ENCODE data around the gene SPNS2. TPM values are rescaled to one million over a fixed set of nuclear protein-coding genes. Genes with fewer than 3 reads are reported as not detected.

Gene SPNS2
- total RNA-seq, 4 donors from 2014 or later = 5.4 to 49.8 (median 23.4) TPM

DNA sequence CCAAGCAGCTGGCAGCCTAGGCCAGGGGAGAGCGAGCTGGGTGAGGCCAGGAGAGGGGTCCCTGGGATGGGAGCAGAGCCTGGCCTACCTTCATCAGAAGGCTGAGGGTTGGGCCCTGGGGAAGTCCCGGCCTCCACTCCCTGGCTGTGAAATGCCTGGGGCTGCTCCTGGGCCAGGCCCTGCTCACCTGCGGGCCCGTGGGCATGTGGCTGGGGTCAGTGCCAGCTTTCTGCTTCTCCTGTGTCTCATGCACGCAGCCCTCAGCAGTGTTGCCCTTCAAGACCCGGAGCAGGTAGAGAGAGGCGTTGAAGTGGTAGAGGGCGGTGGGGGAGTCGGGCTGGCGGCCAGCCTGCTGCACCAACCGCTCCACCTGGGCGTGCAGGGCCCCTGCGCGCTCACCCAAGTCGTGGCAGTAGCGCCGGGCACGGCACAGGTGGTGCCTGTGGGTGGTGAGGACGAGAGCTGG, 44.1 kb downstream of the SPNS2 start:
- Histone ChIP-seq H3K4me3 (no peak overlapping the region), H3K9me3 (no peaks in the 10 kb centered on the region), H3K27me3 (no peaks in the 10 kb centered on the region), H3K27ac (no peak overlapping the region), H3K36me3 (peaks cover 5 to 100% (median 36%) of the 10 kb centered on the region in 3 donors), H3K4me1 (peaks cover 0 to 20% (median 2%) of the 10 kb centered on the region in 4 donors)
- TF ChIP-seq, protein P1, sequence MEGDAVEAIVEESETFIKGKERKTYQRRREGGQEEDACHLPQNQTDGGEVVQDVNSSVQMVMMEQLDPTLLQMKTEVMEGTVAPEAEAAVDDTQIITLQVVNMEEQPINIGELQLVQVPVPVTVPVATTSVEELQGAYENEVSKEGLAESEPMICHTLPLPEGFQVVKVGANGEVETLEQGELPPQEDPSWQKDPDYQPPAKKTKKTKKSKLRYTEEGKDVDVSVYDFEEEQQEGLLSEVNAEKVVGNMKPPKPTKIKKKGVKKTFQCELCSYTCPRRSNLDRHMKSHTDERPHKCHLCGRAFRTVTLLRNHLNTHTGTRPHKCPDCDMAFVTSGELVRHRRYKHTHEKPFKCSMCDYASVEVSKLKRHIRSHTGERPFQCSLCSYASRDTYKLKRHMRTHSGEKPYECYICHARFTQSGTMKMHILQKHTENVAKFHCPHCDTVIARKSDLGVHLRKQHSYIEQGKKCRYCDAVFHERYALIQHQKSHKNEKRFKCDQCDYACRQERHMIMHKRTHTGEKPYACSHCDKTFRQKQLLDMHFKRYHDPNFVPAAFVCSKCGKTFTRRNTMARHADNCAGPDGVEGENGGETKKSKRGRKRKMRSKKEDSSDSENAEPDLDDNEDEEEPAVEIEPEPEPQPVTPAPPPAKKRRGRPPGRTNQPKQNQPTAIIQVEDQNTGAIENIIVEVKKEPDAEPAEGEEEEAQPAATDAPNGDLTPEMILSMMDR (IDR thresholded peaks at IDR 0.05) = no peak
- TF ChIP-seq EP300 (IDR thresholded peaks at IDR 0.05) (no peak), POLR2A (IDR thresholded peaks at IDR 0.05) (no peak)
- 93% methylated on average over 19 of the region's 19 CpGs for WGBS, 2 donors
- no peak for DNase-seq (ENCODE audit: low spot score in 2 of 2)

DNA sequence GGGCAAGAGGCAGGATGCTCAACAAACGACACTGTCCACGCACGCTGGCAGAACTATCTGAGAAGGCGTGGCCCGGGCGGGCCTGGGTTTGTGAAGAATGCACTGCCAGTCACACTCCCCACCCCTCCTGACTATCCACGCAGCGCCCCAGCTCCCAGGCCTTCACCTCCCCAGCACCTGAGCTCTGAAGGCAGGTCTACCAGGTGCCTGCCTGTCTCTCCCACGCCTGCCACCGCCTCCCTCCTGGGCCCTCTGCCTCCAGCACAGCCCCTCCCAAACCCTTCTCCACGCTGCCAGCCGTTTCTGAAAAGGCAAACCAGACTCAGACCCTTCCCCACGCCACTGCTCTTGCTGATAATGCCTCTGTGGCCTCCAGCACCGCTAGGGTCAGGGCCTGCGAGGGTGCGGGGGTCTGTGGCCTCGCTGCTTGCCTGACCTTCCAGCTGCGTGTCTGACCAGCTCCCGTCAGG, 44.9 kb downstream of the SPNS2 start:
- no peaks in the 10 kb centered on the region for H3K27me3 ChIP-seq
- no peak for TF ChIP-seq POLR2A (IDR thresholded peaks at IDR 0.05)
- TF ChIP-seq EP300 (IDR thresholded peaks at IDR 0.05) = no peak
- TF ChIP-seq, protein P1 (IDR thresholded peaks at IDR 0.05) = no peak
- DNase-seq (ENCODE audit: low spot score in 2 of 2) = no peak
- no peak overlapping the region for H3K4me3 ChIP-seq
- no peak overlapping the region for H3K27ac ChIP-seq
- H3K9me3 ChIP-seq = no peaks in the 10 kb centered on the region
- WGBS, 2 donors = 70% methylated on average over 16 to 19 of the region's 19 CpGs
- H3K36me3 ChIP-seq = peaks cover 5 to 100% (median 44%) of the 10 kb centered on the region in 3 donors
- peaks cover 0 to 11% (median 0%) of the 10 kb centered on the region in 4 donors for H3K4me1 ChIP-seq

DNA sequence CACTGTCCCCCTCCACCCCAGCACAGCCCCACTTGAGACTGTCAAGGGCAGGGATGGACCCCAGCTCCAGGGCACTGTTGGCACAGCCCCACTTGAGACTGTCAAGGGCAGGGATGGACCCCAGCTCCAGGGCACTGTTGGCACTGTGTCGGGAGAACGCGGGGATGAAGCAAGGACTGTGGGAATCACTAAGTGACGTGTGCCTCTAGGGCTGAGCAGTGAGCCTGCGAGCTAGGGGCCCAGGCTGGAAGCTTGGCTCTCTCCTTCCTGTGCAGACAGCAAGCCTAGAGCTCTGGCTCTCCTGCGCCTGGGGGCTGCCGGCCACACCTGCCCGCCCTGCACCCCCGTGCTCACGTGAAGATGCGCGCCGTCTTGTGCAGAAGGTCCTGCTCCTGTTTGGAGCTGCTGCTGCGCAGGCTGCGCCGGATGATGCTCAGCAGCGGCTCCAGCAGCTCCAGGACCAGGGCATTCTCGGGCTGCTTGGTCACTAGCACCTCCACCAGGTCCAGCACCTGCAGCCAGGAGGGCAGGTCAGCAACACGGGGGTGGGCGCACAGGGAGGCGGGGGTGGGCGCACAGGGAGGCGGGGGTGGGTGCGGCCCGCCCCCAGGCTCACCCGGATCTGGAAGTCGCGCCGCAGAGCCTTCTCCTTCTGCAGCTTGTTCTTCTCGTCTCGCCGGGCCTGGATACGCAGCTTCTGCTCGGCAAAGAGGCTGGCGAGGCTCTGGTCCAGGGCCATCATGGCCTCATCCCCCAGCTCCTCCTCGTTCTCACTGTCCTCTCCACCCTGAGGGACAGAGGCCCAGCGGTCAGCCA, 45.7 kb downstream of the SPNS2 start:
- Histone ChIP-seq H3K4me3 (no peak overlapping the region), H3K27ac (no peak overlapping the region), H3K27me3 (no peaks in the 10 kb centered on the region), H3K9me3 (no peaks in the 10 kb centered on the region), H3K4me1 (peaks cover 0 to 6% (median 0%) of the 10 kb centered on the region in 4 donors), H3K36me3 (peaks cover 5 to 100% (median 50%) of the 10 kb centered on the region in 3 donors)
- TF ChIP-seq EP300 (IDR thresholded peaks at IDR 0.05) = no peak
- TF ChIP-seq, protein P1 (IDR thresholded peaks at IDR 0.05) = no peak
- no peak for TF ChIP-seq POLR2A (IDR thresholded peaks at IDR 0.05)
- no peak for DNase-seq (ENCODE audit: low spot score in 2 of 2)
- WGBS, 2 donors = 91 to 95% methylated on average over 23 to 28 of the region's 37 CpGs

DNA sequence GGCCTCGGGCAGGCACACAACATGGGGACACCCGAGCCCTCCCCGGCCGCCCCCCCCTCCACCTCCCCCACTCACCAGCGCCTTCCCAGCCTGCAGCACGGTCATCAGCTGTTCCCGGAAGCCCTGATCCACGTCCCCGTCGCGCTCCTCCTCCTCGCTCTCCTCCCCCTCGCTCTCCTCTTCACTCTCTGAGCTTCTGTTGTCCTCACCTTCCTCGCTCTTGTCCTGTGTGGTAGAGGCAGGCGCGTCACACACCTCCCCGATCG, 46.2 kb downstream of the SPNS2 start:
- no peak overlapping the region for H3K27ac ChIP-seq
- no peak for TF ChIP-seq EP300 (IDR thresholded peaks at IDR 0.05)
- TF ChIP-seq POLR2A (IDR thresholded peaks at IDR 0.05) = no peak
- TF ChIP-seq, protein P1 (IDR thresholded peaks at IDR 0.05) = no peak
- H3K4me3 ChIP-seq = no peak overlapping the region
- peaks cover 0 to 6% (median 0%) of the 10 kb centered on the region in 4 donors for H3K4me1 ChIP-seq
- no peaks in the 10 kb centered on the region for H3K9me3 ChIP-seq
- peaks cover 5 to 100% (median 46%) of the 10 kb centered on the region in 3 donors for H3K36me3 ChIP-seq
- no peaks in the 10 kb centered on the region for H3K27me3 ChIP-seq
- DNase-seq (ENCODE audit: low spot score in 2 of 2) = no peak
- WGBS, 2 donors = 85 to 88% methylated on average over 18 of the region's 18 CpGs

DNA sequence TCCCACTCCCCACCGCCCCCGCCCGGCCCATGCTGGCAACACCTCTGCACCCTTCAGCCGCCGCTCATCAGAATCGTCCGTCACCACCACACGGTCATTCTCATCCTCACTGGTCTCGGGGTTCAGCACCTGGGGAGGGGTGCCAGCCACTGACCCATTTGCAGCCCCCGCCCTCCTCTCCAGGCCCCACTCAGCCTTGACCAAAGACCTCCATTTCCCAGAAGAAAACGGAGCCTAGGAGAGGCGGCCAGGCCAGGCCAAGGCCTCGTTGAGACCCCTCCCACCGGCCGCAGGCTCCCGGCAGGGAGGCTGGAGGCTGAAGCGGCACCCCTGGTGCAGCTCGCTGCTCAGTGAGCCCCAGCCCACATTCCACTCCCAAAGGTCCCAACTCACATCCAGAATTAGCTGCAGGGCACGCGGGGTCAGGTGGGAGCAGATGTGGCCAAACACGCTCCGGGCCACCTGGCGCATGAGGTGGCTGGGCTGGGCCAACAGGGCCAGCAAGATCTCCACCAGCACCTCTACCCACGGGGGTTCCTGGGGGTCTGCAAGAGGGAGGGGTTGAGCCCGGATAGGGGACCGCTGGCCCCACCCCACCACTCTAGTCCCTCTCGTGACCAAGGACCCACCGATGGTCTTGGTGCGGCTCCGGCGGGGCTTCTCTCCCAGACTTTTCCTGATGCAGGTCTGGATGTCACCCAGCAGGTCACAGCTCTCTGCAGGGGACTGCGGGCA, 46.7 kb downstream of the SPNS2 start:
- WGBS, 2 donors = 86 to 92% methylated on average over 16 to 32 of the region's 32 CpGs
- peaks cover 5 to 100% (median 51%) of the 10 kb centered on the region in 3 donors for H3K36me3 ChIP-seq

More for the DNA sequence above, 46.7 kb downstream of the SPNS2 start:
- TF ChIP-seq EP300 (IDR thresholded peaks at IDR 0.05) (no peak), POLR2A (IDR thresholded peaks at IDR 0.05) (no peak)
- TF ChIP-seq, protein P1 (IDR thresholded peaks at IDR 0.05) = no peak
- Histone ChIP-seq H3K4me1 (peaks cover 0 to 6% (median 0%) of the 10 kb centered on the region in 4 donors), H3K4me3 (no peak overlapping the region), H3K27ac (no peak overlapping the region), H3K9me3 (no peaks in the 10 kb centered on the region), H3K27me3 (no peaks in the 10 kb centered on the region)
- DNase-seq (ENCODE audit: low spot score in 2 of 2) = no peak

All from tibial nerve (tissue), 4 donors.